Stimulated activated naive CD8-positive, alpha-beta T cell treated with anti-CD3 and anti-CD28 coated beads, Interleukin-15, amount 100 ng/mL, for 72 hours (primary cell): ENCODE data around the gene ROBO2.

Source experiments
- ATAC-seq: fragments of 150-1000 bp; cut with Tn5 transposase; 2 replicates; pipeline ENCODE4 v1.10.0; 2021; ENCODE audit warnings: mild to moderate bottlenecking, moderate library complexity
- DNase-seq, 2 donors: peaks; one replicate each; pipeline ENCODE4 v3.0.0; 2021 to 2022
- H3K27ac Mint-ChIP-seq, 2 donors: one replicate each; pipeline ENCODE4 v1.8.0; 2022; ENCODE audit warnings: mild to moderate bottlenecking in 2 of 2, mixed read lengths in 2 of 2, moderate library complexity in 2 of 2
- H3K27me3 Mint-ChIP-seq: one replicate; pipeline ENCODE4 v1.8.0; 2022; ENCODE audit warnings: mixed read lengths
- H3K4me1 Mint-ChIP-seq: one replicate; pipeline ENCODE4 v1.8.0; 2022; ENCODE audit warnings: mild to moderate bottlenecking, mixed read lengths
- H3K4me3 Mint-ChIP-seq, 2 donors: one replicate each; pipeline ENCODE4 v1.8.0; 2022; ENCODE audit warnings: mild to moderate bottlenecking in 2 of 2, mixed read lengths in 2 of 2, moderate library complexity in 1 of 2
- H3K9me3 Mint-ChIP-seq, 2 donors: one replicate each; pipeline ENCODE4 v1.8.0; 2022; ENCODE audit warnings: mixed read lengths in 2 of 2

Gene ROBO2

GRCh38 chr3:77039606-77040171, at the start of gene ROBO2:
TSS of gene ROBO2 (plus strand) at chr3:77040099. CDS start at chr3:77040786, 687 bp downstream.
- DNase-seq = no peak
- H3K27me3 Mint-ChIP-seq = peaks cover 50% of the 10 kb centered on the region
- H3K27ac Mint-ChIP-seq = no peak within 1 kb of the TSS
- ATAC-seq = no peak
- peaks cover 9% of the 10 kb centered on the region for H3K4me1 Mint-ChIP-seq
- H3K4me3 Mint-ChIP-seq = no peak within 1 kb of the TSS
- peaks cover 6 to 7% of the 10 kb centered on the region in 2 donors for H3K9me3 Mint-ChIP-seq

GRCh38 chr3:76990606-76991005, 49.3 kb upstream of the ROBO2 start:
- no peak for DNase-seq
- Mint-ChIP-seq H3K9me3 (peaks cover 0 to 4% of the 10 kb centered on the region in 2 donors), H3K27me3 (no peaks in the 10 kb centered on the region), H3K27ac (no peak overlapping the region), H3K4me1 (no peaks in the 10 kb centered on the region), H3K4me3 (no peak overlapping the region)
- no peak for ATAC-seq

- Mint-ChIP-seq H3K9me3 (peaks cover 0 to 4% of the 10 kb centered on the region in 2 donors), H3K4me3 (no peak overlapping the region), H3K27me3 (no peaks in the 10 kb centered on the region), H3K4me1 (no peaks in the 10 kb centered on the region), H3K27ac (no peak overlapping the region)
- no peak for ATAC-seq
- no peak for DNase-seq
Observed at GRCh38 chr3:76991165-76991564, 48.7 kb upstream of the ROBO2 start.

GRCh38 chr3:76997733-76998132, 42.2 kb upstream of the ROBO2 start:
- H3K4me1 Mint-ChIP-seq = no peaks in the 10 kb centered on the region
- DNase-seq (no peak), ATAC-seq (no peak)
- peaks cover 8 to 10% of the 10 kb centered on the region in 2 donors for H3K9me3 Mint-ChIP-seq
- H3K4me3 Mint-ChIP-seq = no peak overlapping the region
- no peak overlapping the region for H3K27ac Mint-ChIP-seq
- no peaks in the 10 kb centered on the region for H3K27me3 Mint-ChIP-seq

GRCh38 chr3:76998555-76998954, 41.3 kb upstream of the ROBO2 start:
- Mint-ChIP-seq H3K4me1 (no peaks in the 10 kb centered on the region), H3K4me3 (no peak overlapping the region), H3K9me3 (peaks cover 8 to 10% of the 10 kb centered on the region in 2 donors), H3K27me3 (no peaks in the 10 kb centered on the region), H3K27ac (no peak overlapping the region)
- ATAC-seq = no peak
- DNase-seq = no peak

GRCh38 chr3:77001062-77001701, 38.7 kb upstream of the ROBO2 start:
- DNase-seq (no peak), ATAC-seq (no peak)
- H3K27ac Mint-ChIP-seq = no peak overlapping the region
- no peaks in the 10 kb centered on the region for H3K4me1 Mint-ChIP-seq
- H3K9me3 Mint-ChIP-seq = peaks cover 8 to 16% of the 10 kb centered on the region in 2 donors
- no peak overlapping the region for H3K4me3 Mint-ChIP-seq
- H3K27me3 Mint-ChIP-seq = no peaks in the 10 kb centered on the region

GRCh38 chr3:77014226-77014625, 25.7 kb upstream of the ROBO2 start:
- Mint-ChIP-seq H3K27ac (no peak overlapping the region), H3K4me1 (no peaks in the 10 kb centered on the region), H3K27me3 (no peaks in the 10 kb centered on the region), H3K9me3 (peaks cover 13 to 18% of the 10 kb centered on the region in 2 donors), H3K4me3 (no peak overlapping the region)
- no peak for ATAC-seq
- no peak for DNase-seq

GRCh38 chr3:77025471-77025870, 14.4 kb upstream of the ROBO2 start:
- Mint-ChIP-seq H3K4me3 (no peak overlapping the region), H3K27me3 (no peaks in the 10 kb centered on the region), H3K4me1 (no peaks in the 10 kb centered on the region), H3K27ac (no peak overlapping the region), H3K9me3 (peaks cover 6 to 24% of the 10 kb centered on the region in 2 donors)
- ATAC-seq = no peak
- no peak for DNase-seq

- Mint-ChIP-seq H3K9me3 (peaks cover 6 to 24% of the 10 kb centered on the region in 2 donors), H3K4me1 (no peaks in the 10 kb centered on the region), H3K4me3 (no peak overlapping the region), H3K27ac (no peak overlapping the region), H3K27me3 (no peaks in the 10 kb centered on the region)
- DNase-seq = no peak
- no peak for ATAC-seq
Observed at GRCh38 chr3:77026904-77027634, 12.8 kb upstream of the ROBO2 start.

- no peak overlapping the region for H3K27ac Mint-ChIP-seq
- DNase-seq = no peak
- ATAC-seq = no peak
- no peaks in the 10 kb centered on the region for H3K27me3 Mint-ChIP-seq
- peaks cover 3 to 19% of the 10 kb centered on the region in 2 donors for H3K9me3 Mint-ChIP-seq
- no peaks in the 10 kb centered on the region for H3K4me1 Mint-ChIP-seq
- H3K4me3 Mint-ChIP-seq = no peak overlapping the region
Observed at GRCh38 chr3:77028005-77028404, 11.9 kb upstream of the ROBO2 start.

GRCh38 chr3:77038468-77038929, 1.4 kb upstream of the ROBO2 start:
- ATAC-seq = peak; percentile 55
- Mint-ChIP-seq H3K4me1 (peaks cover 9% of the 10 kb centered on the region), H3K27ac (no peak overlapping the region), H3K27me3 (peaks cover 50% of the 10 kb centered on the region), H3K9me3 (peaks cover 6 to 7% of the 10 kb centered on the region in 2 donors), H3K4me3 (no peak overlapping the region)
- peak; percentile 9 to 16 for DNase-seq

- ATAC-seq = no peak
- peaks cover 9% of the 10 kb centered on the region for H3K4me1 Mint-ChIP-seq
- DNase-seq = no peak
- no peak overlapping the region for H3K4me3 Mint-ChIP-seq
- H3K9me3 Mint-ChIP-seq = peaks cover 6 to 7% of the 10 kb centered on the region in 2 donors
- H3K27ac Mint-ChIP-seq = no peak overlapping the region
- H3K27me3 Mint-ChIP-seq = peaks cover 50% of the 10 kb centered on the region
Observed at GRCh38 chr3:77038930-77039605, 831 bp upstream of the ROBO2 start.

GRCh38 chr3:77040216-77040615, 317 bp downstream of the ROBO2 start:
- ATAC-seq = no peak
- Mint-ChIP-seq H3K27me3 (peaks cover 50% of the 10 kb centered on the region), H3K27ac (no peak overlapping the region), H3K4me1 (peaks cover 9% of the 10 kb centered on the region), H3K4me3 (no peak overlapping the region), H3K9me3 (peaks cover 6 to 7% of the 10 kb centered on the region in 2 donors)
- no peak for DNase-seq

GRCh38 chr3:77040926-77041722, 1.2 kb downstream of the ROBO2 start:
- H3K27me3 Mint-ChIP-seq = peaks cover 50% of the 10 kb centered on the region
- no peak overlapping the region for H3K4me3 Mint-ChIP-seq
- H3K9me3 Mint-ChIP-seq = peaks cover 6 to 7% of the 10 kb centered on the region in 2 donors
- DNase-seq (no peak), ATAC-seq (no peak)
- H3K27ac Mint-ChIP-seq = no peak overlapping the region
- H3K4me1 Mint-ChIP-seq = peaks cover 9% of the 10 kb centered on the region

GRCh38 chr3:77041811-77042210, 1.9 kb downstream of the ROBO2 start:
- DNase-seq = no peak
- Mint-ChIP-seq H3K4me1 (peaks cover 9% of the 10 kb centered on the region), H3K4me3 (no peak overlapping the region), H3K9me3 (peaks cover 6 to 7% of the 10 kb centered on the region in 2 donors), H3K27ac (no peak overlapping the region), H3K27me3 (peaks cover 50% of the 10 kb centered on the region)
- ATAC-seq = no peak
